HG02852 (cell line): ENCODE measurements around the gene TIA1.
"Not testable (repeated sequence)": the region's sequence is repeated elsewhere in the genome, so short reads cannot be mapped to it uniquely, and the experiment has no call there.

Source experiments
- ATAC-seq: cut with Tn5 transposase; IDR thresholded peaks from one replicate; pipeline ENCODE4 v1.9.1; 2021; ENCODE audit warnings: mild to moderate bottlenecking, moderate library complexity; ENCODE audit not compliant: unreplicated experiment

The TIA1 gene, protein sequence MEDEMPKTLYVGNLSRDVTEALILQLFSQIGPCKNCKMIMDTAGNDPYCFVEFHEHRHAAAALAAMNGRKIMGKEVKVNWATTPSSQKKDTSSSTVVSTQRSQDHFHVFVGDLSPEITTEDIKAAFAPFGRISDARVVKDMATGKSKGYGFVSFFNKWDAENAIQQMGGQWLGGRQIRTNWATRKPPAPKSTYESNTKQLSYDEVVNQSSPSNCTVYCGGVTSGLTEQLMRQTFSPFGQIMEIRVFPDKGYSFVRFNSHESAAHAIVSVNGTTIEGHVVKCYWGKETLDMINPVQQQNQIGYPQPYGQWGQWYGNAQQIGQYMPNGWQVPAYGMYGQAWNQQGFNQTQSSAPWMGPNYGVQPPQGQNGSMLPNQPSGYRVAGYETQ

DNA sequence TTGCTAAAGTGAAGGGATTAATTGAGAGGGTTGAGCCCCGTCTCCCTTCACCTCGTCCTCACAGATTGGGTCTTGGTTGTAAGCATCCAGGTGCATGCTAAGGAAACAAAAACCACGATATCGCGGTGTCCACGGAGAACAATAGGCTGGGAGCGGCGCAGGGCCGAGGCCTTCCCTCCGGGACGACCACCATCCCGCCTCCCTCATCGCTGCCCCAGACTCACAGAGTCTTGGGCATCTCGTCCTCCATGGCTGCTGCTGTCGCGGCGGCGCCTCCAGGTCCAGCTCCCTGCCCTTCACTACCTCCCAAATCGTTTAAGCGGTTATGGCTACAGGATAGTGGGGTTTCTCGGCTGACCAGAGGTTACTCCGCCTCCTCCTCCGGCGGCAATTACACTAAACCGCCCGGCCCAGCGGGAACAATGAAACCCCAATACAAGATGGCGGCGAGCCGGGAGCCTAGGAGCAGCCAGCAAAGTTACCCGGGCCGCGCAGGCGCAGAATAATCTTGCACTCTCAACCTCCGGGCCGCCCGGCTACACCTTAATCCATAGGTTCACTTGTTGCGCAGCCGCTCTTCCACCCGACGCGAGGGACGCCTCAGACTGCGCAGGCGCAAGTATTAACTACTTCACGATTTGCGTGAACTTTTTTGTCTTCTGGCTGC lies at the start of gene TIA1:
TSS of gene TIA1 (minus strand) at position 448 of the 667 bp plus-strand sequence. CDS start at position 250, 198 bp downstream.
- peak; percentile 94 for ATAC-seq

DNA sequence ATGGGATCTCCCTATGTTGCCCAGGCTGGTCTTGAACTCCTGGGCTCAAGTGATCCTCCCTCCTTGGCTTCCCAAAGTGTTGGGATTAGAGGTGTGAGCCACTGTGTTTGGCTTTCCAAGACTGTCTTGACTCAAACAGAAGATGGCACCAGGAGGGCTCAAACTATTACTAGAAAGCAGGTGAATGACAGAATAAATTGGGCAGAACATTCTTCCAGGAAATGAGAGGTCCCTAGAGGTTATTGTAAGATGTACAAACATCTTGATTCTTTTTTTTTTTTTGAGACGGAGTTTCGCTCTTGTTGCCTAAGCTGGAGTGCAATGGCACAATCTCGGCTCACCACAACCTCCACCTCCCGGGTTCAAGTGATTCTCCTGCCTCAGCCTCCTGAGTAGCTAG lies 49.4 kb upstream of the TIA1 start:
- ATAC-seq = not testable (repeated sequence)

DNA sequence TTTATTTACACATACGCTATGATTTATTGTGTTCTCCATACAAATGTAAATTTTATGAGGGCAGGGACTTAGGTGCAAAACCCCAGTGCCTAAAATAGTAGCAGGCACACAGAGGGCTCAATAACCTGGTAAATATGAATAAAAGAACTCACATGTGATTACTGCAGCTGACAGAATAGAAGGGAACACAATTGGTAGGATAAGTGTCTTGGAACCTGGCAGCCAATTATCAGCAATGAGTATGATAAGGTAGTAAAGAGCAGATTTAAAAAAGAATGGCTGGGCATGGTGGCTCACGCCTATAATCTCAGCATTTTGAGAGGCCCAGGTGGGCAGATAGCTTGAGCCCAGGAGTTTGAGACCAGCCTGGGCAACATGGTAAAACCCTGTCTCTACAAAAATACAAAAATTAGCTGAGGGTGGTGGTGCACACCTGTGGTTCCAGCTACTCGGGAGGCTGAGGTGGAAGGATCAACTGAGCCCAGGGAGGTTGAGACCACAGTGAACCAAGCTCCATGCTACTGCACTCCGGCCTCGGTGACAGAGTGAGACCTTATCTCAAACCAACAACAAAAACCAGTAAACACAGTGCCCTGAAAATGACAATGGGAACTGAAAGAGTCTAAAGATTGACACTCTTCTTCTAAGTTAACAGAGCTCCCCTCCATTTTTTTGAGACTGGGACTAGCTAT lies 35.2 kb upstream of the TIA1 start:
- ATAC-seq = no peak

DNA sequence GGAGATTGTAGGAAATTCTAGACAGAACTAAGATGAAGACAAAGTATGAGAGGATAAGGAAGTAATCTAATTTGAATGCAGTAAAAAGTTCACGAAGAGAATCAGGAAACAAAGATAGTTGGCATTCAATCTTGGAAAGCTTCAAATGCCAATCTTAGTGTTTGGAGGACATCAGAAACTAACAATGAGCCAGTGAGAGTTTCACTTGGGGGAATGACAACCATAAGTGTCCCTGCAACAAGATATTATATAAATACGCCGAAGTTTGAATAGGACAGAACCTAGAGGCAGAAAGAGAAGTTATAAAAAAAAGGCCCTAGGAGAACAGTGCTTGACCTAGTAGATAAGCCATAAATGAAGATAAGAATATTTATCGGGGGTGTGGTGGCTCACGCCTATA lies 34.0 kb upstream of the TIA1 start:
- no peak for ATAC-seq

DNA sequence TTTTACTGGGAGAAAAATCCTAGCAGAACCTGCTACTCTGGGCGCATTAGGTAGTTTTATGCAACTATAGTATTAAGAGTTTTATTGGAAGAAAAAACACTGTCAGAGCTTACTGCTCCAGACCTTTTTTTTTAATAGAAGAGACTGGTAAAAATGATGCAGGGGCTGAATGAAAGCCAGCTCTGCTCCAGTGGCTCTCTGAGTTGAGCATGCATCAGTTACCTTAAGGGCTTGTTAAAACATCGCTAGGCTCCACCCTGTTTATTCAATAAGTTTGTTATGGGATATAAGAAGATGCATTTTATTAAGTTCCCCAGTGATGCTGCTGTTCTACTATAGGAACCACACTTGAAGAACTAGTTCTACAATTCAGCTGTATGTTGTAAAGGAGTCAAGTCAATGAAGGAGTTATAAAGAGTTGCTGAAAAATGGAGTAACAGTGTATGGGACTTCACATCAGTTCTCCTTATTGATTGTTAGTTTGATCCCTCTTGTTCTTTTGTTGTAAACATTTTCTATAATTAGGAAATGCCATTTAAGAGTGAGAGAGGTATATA lies 31.9 kb upstream of the TIA1 start:
- ATAC-seq = no peak

DNA sequence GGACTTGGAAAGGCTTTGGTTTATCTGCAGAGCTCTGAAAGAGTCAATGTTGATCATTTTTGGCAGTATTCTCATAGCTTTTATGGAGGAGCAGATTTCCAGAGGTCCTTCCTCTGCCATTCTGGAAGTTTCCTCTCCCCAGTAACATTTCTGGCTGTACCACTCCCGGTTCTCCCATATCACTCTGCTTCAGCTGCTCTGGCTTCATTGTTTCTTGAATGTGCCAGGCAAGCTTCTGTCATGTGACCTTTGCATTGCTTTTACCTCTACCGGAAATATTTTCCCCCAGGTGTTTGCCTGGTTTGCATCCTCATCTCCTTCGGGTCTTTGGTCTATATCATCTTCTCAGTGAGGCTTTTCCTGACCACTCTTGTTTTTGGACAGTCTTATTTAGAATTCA lies 21.9 kb upstream of the TIA1 start:
- ATAC-seq = no peak

DNA sequence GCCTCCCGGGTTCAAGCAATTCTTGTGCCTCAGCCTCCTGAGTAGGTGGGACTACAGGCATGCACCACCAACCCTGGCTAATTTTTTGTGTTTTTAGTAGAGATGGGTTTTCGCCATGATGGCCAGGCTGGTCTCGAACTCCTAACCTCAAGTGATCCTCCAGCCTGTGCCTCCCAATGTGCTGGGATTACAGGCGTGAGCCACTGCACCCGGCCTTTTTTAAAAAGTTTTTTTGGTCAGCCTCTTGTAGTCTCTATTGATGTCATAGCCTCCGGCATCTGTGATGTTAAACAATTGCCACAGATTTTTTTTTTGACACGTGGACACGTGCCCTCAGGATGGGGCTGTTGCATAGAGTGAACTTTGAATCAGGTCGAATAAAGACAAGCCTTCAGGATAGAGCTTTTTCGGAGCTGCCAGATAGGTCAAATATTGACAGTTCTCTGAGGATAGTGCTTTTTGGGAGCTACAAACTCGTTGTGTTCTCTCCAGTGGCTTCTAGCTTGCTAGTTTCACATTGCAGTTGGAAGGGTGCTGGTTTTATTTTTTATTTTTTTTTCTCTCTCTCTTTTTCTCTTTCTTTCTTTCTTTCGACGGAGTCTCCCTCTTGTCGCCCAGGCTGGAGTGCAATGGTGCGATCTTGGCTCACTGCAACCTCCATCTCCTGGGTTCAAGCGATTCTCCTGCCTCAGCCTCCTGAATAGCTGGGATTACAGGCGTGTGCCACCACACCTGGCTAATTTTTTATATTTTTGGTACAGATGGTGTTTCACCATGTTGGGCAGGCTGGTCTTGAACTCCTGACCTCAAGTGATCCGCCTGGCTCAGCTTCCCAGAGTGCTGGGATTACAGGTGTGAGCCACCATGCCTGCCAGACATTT lies 21.2 kb upstream of the TIA1 start:
- ATAC-seq = not testable (repeated sequence)

DNA sequence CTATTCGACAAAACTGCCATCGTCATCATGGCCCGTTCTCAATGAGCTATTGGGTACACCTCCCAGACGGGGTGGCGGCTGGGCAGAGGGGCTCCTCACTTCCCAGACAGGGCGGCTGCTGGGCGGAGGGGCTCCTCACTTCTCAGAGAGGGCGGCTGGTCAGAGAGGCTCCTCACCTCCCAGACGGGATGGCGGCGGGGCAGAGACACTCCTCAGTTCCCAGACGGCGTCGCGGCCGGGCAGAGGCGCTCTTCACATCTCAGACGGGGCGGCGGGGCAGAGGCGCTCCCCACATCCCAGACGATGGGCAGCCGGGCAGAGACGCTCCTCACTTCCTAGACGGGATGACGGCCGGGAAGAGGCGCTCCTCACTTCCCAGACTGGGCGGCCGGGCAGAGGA lies 18.5 kb upstream of the TIA1 start:
- not testable (repeated sequence) for ATAC-seq

DNA sequence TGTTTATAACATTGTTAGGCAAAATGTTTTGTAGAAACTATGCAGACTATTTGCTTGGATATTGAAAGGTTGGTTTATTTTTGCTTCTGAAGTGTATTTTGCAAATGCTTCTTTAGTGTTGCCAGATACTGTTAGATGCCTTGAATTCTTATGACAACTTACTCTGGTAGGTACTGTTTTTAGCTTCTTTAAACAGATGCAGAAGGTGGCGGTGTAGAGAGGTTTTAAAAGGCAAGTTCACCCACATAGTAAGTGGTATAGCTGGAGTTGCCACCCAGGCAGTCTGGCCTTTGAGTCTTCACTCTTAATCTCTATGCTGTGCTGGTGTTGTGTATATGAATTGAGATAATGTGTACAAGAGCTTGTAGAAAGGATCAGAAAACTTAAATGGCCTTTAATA lies 13.1 kb upstream of the TIA1 start:
- no peak for ATAC-seq

DNA sequence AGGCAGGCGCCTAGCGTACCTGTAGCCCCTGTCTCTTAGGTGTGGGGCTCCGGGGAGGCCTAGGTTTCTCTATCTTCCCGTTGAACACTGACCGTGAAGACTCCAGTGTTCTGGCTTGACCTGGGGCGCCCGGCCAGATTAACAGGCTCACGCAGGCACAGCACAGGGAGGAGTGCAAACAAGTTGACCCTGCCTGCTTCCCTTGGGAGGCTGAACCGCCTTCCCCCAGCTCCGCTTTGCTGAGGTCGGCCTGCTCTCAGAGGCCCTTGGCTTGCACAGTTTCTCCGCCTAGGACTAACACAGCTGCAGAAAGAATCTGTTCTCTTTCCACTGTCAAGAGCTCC lies 10.1 kb upstream of the TIA1 start:
- ATAC-seq = peak; percentile 2

DNA sequence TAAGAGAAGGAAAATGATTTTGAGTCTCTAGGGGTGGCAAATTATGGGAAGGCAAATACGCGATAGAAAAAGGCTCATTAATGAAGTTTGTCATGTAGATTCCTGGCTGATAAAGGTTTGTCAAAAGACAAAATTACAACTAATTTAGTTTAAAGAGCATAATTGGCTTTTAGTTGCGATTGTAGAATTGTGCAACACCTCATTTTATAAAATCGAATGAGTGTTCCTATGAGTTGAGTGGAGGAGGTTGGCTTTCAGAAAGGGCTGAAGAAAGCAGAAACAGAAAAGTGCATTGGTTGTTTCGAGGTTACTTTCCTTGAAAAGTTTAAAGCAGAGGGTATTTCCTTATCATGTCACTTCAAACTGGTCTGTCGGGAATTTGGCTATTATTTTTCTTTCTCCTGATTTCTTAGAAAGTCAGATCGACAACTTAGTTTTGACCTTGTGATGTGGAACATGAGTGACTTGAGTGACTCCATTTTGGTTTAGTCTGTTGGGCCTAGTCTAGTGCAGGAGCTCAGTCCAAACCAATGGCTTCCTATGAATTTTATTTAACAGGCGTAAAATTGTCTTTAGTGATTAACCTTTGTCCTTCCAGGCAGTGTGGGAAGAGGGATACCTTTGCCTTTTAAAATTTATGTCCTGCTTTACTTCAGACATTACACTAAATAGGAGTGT lies 7.3 kb upstream of the TIA1 start:
- no peak for ATAC-seq

DNA sequence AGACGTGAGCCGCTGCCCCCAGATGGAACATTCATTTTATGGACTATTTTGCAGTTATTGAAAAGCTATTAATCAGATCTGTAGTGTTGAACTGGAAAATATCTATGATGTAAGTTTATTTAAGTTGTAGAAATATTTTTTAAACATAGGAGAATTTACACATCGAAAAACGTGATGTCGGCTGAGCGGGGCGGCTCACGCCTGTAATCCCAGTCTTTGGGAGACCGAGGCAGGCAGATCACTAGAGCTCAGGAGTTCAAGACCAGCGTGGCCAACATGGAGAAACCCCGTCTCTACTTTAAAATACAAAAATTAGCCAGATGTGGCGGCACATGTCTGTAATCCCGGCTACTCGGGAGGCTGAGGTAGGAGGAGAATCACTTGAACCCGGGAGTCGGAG lies 2.0 kb upstream of the TIA1 start:
- ATAC-seq = no peak

DNA sequence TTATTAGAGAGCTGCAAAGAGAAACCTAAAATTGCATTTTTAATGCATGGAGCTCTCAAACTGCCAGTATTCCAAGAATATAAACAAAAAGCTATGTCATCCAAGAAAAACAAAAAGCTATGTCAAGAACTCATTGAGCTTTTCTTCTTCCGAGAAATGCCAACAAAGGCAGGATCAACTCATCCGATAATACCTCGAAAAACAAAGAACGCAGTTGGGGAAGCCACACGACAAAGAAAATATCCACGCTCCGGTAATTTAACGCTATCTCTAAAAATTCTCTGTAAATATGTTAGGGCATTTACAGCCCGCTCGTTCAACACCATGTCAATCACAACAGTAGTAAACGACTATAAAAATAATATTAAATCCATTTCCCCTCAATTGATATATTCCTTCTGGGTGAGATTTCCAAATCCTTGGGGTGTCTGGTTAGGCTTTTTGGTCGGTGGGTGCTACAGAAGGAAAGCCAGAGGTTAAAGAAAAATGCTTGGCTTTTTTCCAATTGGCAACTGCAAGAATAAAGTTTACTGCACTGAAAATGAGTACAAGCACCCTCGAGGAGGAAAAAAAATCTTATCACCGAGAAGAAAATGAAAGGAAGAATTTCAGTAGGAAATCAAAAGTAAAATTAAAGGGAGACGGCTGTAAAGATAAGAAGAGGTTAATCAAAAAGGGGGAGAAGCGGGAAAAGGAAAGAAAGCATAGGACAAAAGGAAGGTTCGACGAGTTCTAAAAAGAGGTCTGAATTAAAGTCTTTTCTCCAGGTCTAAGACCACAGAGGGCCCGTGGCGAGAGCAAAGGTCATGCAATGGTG lies 856 bp downstream of the TIA1 start:
- no peak for ATAC-seq

DNA sequence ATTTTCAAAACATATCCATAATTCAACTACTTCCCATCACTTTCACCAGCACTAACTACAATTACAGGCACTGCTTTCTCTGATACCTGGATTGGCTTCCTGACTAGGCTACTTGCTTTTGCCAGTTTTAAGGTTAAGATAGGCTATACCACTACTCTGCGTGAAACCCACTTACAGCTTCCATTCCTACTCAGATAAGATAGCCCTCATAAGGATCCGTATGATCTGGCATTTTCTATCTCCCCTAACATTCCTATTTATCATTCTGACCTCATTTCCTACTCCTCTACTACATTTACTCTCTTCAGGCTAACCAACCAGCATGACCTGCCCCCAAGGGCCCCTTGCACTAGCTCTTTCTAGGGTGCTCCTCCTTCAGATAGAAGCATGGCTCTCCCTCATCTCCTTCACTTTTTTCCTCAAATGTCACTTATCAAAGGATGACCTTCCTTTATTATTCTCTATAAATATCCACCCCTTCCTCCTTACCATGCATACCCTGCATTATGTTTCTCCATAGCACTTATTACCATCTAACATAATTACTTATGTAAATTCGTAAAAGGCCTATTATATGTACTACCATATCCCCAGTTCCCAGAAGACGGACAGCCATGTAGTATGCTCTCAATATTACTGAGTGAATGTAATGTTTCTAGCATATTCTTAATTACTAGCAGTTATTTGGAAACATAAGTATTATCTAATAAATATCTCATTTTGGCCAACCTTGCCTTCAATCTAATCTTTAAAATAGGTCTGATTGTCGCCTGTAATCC lies 4.4 kb downstream of the TIA1 start:
- no peak for ATAC-seq

DNA sequence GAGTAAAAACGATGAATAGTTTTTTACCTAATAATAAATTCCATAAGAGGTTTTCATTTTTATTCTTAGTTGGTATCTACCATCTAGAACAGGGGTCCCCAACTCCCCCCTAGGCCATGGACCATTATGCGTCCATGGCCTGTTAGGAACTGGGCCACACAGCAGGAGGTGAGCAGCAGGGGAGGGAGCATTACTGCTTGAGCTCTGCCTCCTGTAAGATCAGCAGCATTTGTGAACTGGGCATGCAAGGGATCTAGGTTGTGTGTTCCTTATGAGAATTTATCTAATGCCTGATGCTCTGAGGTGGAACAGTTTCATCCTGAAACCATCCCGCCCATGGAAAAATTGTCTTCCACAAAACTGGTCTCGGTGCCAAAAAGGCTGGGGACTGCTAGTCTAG lies 5.9 kb downstream of the TIA1 start:
- ATAC-seq = no peak

DNA sequence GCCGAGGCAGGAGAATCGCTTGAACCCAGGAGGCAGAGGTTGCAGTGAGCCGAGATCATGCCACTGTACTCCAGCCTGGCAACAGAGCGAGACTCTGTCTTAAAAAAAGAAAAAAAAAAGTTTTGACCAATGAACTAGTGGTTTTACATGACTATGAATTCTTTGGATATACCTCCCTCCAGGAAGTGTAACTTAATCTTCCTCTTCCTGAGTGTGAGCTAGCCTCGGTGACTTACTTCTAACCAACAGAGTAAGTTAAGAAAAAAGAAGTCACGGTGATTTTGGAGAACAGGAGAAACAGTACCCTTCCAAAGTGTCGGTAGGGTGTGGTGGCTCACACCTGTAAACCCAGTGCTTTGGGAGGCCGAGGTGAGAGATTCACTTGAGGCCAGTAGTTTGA lies 7.1 kb downstream of the TIA1 start:
- no peak for ATAC-seq

DNA sequence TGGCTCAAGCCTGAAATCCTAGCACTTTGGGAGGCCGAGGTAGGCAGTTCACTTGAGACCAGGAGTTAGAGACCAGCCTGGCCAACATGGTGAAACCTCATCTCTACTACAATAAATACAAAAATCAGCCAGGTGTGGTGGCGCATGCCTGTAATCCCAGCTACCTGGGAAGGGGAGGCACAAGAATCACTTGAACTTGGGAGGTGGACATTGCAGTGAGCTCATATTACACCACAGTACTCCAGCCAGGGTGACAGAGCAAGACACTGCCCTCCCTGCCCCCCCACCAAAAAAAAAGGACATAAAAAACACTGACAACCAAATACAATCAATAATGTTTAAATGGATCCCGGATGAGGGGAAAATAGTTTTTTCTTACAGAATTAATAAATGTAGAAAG lies 7.8 kb downstream of the TIA1 start:
- ATAC-seq = no peak

DNA sequence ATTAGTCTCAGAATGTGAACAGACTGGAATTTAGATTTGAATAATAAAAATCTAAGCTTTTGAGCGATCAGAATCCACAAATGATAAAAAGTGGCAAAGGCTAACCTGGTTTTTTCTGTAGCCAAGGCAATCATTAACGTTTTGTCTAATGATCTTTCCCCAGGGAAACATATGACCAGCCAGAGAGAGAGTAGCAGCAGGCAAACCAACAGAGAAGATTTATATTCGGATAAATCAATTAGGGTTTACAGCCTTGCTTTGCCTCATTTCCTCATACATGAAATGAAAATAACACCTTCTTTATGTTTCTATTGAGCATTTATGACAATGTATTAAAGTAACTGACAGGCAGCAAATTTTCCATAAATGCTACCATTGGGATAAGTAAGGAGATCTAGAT lies 14.5 kb downstream of the TIA1 start:
- no peak for ATAC-seq

DNA sequence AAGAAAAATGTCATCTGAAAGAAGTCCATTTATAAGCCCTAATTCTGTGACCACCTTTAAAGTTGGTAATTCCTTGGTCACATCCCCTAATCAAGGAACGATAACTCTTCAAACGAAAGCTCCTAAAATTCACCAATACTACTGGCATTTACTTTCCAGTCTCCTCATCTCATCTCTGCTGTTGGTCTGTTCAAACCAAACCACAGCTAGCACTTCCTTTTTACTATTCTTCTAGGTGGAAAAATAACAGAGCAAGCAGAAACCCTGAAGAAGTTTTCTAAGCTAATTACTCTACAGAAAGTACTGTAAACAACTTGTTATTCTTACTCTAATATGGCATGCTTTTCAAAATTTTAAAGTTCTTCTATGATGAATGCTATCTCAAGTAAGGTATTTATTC lies 21.6 kb downstream of the TIA1 start:
- no peak for ATAC-seq
